Smooth muscle cell (in vitro differentiated cells): ENCODE measurements around the gene NOXO1. TPM values are rescaled to one million over a fixed set of nuclear protein-coding genes. Genes with fewer than 3 reads are reported as not detected.

Source experiments
- DNase-seq: peaks from one replicate; lab custom pipeline; 2025; ENCODE audit not compliant: unreplicated experiment; lab: John Stamatoyannopoulos, UW
- H2AFZ ChIP-seq: fragments of 200-600 bp; sonication (generic); 2 replicates; pipeline ENCODE4 v1.6.0; 2016; ENCODE audit warnings: antibody characterized with exemption, low read depth, mild to moderate bottlenecking
- H3F3A ChIP-seq: fragments of 200-600 bp; sonication (generic); 2 replicates; pipeline ENCODE4 v1.6.0; 2017; ENCODE audit warnings: antibody characterized with exemption, low read depth
- H3K27ac ChIP-seq: fragments of 200-600 bp; sonication (generic); 2 replicates; pipeline ENCODE4 v1.5.1; 2016; ENCODE audit warnings: low read depth, mild to moderate bottlenecking
- H3K27me3 ChIP-seq: fragments of 200-600 bp; sonication (generic); 2 replicates; pipeline ENCODE4 v1.6.1; 2016; ENCODE audit warnings: low read depth, mild to moderate bottlenecking
- H3K36me3 ChIP-seq: fragments of 200-600 bp; sonication (generic); 2 replicates; pipeline ENCODE4 v1.5.1; 2016; ENCODE audit warnings: low read depth
- H3K4me1 ChIP-seq: fragments of 200-600 bp; sonication (generic); 2 replicates; pipeline ENCODE4 v1.5.1; 2016; ENCODE audit warnings: low read depth
- H3K4me2 ChIP-seq: fragments of 200-600 bp; sonication (generic); 2 replicates; pipeline ENCODE4 v1.6.0; 2016; ENCODE audit warnings: mild to moderate bottlenecking
- H3K4me3 ChIP-seq: fragments of 200-600 bp; sonication (generic); 2 replicates; pipeline ENCODE4 v1.5.1; 2016; ENCODE audit warnings: mild to moderate bottlenecking
- H3K79me2 ChIP-seq: fragments of 200-600 bp; sonication (generic); 2 replicates; pipeline ENCODE4 v1.6.0; 2016; ENCODE audit warnings: low read depth, mild to moderate bottlenecking
- H3K9ac ChIP-seq: fragments of 200-600 bp; sonication (generic); 2 replicates; pipeline ENCODE4 v1.6.0; 2016; ENCODE audit warnings: low read depth
- H3K9me3 ChIP-seq: fragments of 200-600 bp; sonication (generic); replicated peaks from 2 replicates; pipeline ENCODE4 v1.5.1; 2016; ENCODE audit warnings: low read depth
- H4K20me1 ChIP-seq: fragments of 200-600 bp; sonication (generic); 2 replicates; pipeline ENCODE4 v1.6.0; 2016; ENCODE audit warnings: low read depth
- CTCF ChIP-seq: fragments of 200-600 bp; sonication (generic); IDR thresholded peaks from 2 replicates; pipeline ENCODE4 v1.5.1; 2017; ENCODE audit warnings: borderline replicate concordance, mild to moderate bottlenecking, antibody characterized with exemption; ENCODE audit not compliant: insufficient read depth, poor library complexity, severe bottlenecking
- WGBS: methylation state at CpG from one replicate; pipeline ENCODE4 v1.1.7; 2016; ENCODE audit warnings: low lambda C conversion rate; 5-methylcytosine and 5-hydroxymethylcytosine counted together
- polyA plus RNA-seq: library from polyadenylated mRNA; unstranded; fragments of >200 nt; fragmentation: Nextera tagmentation; extraction: Ambion mirVana; gene quantifications from 2 replicates; pipeline ENCODE4 v1.2.1, GENCODE V29; 2016
- total RNA-seq: library from RNA; depleted of rRNA; stranded (reverse); fragments of >200 nt; gene quantifications from 2 replicates; pipeline ENCODE4 v1.2.3, GENCODE V29; 2014

The NOXO1 gene
- total and polyA plus RNA-seq, 2 experiments from 2014 or later = 0.13 to 0.35 TPM

DNA sequence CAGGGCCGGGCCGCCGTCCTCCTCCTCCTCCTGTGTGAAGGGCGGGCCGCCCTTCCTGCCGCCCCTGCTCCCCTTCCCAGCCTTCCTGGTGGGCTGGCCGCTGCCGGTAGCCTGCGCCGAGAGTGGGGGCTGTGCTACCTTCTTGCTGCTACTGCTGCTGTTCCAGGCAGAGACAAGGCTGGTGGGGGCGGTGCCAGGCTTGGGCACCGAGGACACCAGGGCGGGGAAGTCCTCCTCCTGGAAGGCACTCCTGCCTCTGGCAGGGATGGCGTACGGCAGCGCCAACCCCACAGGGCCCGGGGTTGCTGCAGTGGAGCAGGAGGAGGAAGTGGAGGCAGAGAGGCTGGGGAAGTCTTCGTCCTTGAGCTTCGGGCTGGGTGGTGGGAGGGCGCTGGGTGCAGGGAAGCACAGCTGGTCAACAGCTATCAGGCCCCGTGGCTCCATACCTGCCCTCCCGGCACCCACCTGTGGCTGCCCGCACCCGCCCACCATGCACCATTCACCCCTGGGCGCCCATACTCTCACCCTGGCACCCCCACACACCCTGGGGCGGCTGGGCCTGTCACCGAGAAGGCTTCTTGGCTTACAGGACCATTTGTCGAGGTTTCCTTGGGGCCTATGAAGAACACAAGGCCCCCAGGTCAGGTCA, 18.7 kb upstream of the NOXO1 start:
- H3K27ac ChIP-seq = no peak overlapping the region
- WGBS = 98% methylated on average over 23 of the region's 28 CpGs
- H3K4me1 ChIP-seq = peaks cover 5% of the 10 kb centered on the region
- H3K36me3 ChIP-seq = no peaks in the 10 kb centered on the region
- no peak overlapping the region for H2AFZ ChIP-seq
- no peak overlapping the region for H3K4me2 ChIP-seq
- DNase-seq = no peak
- no peak for TF ChIP-seq CTCF
- H3K79me2 ChIP-seq = peaks cover 21% of the 10 kb centered on the region
- no peaks in the 10 kb centered on the region for H3K9me3 ChIP-seq
- no peak overlapping the region for H3K4me3 ChIP-seq
- H3K27me3 ChIP-seq = no peaks in the 10 kb centered on the region
- H3F3A ChIP-seq = peaks cover 25% of the 10 kb centered on the region
- H3K9ac ChIP-seq = no peak overlapping the region
- H4K20me1 ChIP-seq = peaks cover 51% of the 10 kb centered on the region

- no peak for DNase-seq
- no peak overlapping the region for H3K27ac ChIP-seq
- H4K20me1 ChIP-seq = peaks cover 42% of the 10 kb centered on the region
- no peak overlapping the region for H3K4me3 ChIP-seq
- H3K79me2 ChIP-seq = peaks cover 13% of the 10 kb centered on the region
- no peaks in the 10 kb centered on the region for H3K27me3 ChIP-seq
- peaks cover 2% of the 10 kb centered on the region for H3K4me1 ChIP-seq
- 98% methylated on average over 27 of the region's 39 CpGs for WGBS
- no peak overlapping the region for H3K9ac ChIP-seq
- H3F3A ChIP-seq = peaks cover 25% of the 10 kb centered on the region
- H3K9me3 ChIP-seq = no peaks in the 10 kb centered on the region
- no peaks in the 10 kb centered on the region for H3K36me3 ChIP-seq
- TF ChIP-seq CTCF = no peak
- no peak overlapping the region for H3K4me2 ChIP-seq
- no peak overlapping the region for H2AFZ ChIP-seq
Measured at GRCh38 chr16:1998852-1999801, 17.9 kb upstream of the NOXO1 start.

DNA sequence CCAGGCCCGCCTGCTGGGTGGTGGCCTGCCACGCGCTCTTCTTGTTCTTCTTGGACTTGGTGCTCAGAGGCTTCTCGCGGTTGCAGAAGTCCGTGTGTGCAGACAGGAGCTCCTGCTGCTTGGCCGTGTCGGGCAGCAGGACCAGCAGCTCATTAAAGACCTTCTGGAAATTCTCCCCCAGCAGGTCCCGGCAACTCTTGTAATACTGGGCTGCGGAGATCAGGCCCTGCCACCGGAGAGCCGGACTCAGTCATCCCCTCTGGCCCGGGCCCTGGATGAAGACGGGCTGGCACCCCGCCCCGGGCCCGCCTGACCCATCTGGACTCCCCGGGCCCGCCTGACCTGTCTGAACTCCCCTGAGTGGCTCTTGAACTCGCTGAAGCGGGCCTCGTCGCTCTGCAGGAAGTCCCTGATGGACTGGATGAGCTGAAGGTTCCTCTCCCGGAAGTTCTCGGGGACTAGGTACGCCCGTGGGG, 17.1 kb upstream of the NOXO1 start:
- Histone ChIP-seq H3K4me1 (no peaks in the 10 kb centered on the region), H3F3A (peaks cover 25% of the 10 kb centered on the region), H3K4me2 (no peak overlapping the region), H3K27ac (no peak overlapping the region), H3K79me2 (peaks cover 7% of the 10 kb centered on the region), H2AFZ (no peak overlapping the region), H4K20me1 (peaks cover 35% of the 10 kb centered on the region), H3K9ac (no peak overlapping the region), H3K36me3 (no peaks in the 10 kb centered on the region), H3K27me3 (no peaks in the 10 kb centered on the region), H3K4me3 (no peak overlapping the region), H3K9me3 (no peaks in the 10 kb centered on the region)
- DNase-seq = no peak
- TF ChIP-seq CTCF = no peak
- 94% methylated on average over 25 of the region's 27 CpGs for WGBS
